ENCODE results near the gene RBBP8.

The RBBP8 gene

DNA sequence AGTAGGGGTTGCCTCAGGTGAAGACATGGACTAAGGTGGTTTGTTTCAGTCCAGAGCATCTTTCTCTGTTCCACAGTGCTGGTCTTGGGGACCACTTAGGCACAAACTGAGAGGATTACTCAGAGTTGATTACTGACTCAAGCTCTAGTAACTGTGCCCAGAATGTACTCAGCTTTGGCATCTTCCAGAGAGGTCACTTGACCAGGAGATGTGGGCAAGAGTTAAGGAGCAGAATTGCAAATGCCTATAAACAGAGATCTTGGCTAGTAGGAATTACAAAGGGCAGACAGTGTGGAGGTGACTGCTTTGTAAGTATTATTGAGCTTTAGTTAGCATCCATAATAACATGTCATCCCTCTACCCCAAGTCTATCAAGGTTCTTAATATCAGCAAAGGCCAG, 109.0 kb downstream of the RBBP8 start:
- TF ChIP-seq, protein P1, sequence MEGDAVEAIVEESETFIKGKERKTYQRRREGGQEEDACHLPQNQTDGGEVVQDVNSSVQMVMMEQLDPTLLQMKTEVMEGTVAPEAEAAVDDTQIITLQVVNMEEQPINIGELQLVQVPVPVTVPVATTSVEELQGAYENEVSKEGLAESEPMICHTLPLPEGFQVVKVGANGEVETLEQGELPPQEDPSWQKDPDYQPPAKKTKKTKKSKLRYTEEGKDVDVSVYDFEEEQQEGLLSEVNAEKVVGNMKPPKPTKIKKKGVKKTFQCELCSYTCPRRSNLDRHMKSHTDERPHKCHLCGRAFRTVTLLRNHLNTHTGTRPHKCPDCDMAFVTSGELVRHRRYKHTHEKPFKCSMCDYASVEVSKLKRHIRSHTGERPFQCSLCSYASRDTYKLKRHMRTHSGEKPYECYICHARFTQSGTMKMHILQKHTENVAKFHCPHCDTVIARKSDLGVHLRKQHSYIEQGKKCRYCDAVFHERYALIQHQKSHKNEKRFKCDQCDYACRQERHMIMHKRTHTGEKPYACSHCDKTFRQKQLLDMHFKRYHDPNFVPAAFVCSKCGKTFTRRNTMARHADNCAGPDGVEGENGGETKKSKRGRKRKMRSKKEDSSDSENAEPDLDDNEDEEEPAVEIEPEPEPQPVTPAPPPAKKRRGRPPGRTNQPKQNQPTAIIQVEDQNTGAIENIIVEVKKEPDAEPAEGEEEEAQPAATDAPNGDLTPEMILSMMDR (IDR thresholded peaks at IDR 0.05): no peak
- Histone ChIP-seq H3K4me3 (no peak overlapping the region), H3K27ac (no peak overlapping the region)
- DNase-seq (ENCODE audit: low spot score): no peak

DNA sequence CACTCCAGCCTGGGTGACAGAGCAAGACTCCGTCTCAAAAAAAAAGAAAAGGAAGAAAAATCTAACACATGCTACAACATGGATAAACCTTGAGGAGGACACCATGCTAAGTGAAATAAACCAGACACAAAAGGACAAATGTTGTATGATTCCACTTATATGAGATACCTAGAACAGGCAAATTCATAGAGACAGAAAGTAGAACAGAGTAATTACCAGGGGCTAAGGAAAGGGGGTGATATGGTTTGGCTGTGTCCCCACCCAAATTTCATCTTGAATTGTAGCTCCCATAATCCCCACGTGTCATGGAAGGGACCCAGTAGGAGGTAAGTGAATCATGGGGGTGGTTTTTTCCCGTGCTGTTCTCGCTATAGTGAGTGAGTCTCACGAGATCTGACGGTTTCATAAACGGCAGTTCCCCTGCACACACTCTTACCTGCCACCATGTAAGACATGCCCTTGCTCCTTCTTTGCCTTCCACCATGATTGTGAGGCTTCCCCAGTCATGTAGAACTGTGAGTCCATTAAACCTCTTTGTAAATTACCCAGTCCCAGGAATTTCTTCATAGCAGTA, 110.8 kb downstream of the RBBP8 start:
- Histone ChIP-seq H3K27ac (no peak overlapping the region), H3K4me3 (no peak overlapping the region)
- no peak for DNase-seq (ENCODE audit: low spot score)
- TF ChIP-seq, protein P1 (IDR thresholded peaks at IDR 0.05): no peak

DNA sequence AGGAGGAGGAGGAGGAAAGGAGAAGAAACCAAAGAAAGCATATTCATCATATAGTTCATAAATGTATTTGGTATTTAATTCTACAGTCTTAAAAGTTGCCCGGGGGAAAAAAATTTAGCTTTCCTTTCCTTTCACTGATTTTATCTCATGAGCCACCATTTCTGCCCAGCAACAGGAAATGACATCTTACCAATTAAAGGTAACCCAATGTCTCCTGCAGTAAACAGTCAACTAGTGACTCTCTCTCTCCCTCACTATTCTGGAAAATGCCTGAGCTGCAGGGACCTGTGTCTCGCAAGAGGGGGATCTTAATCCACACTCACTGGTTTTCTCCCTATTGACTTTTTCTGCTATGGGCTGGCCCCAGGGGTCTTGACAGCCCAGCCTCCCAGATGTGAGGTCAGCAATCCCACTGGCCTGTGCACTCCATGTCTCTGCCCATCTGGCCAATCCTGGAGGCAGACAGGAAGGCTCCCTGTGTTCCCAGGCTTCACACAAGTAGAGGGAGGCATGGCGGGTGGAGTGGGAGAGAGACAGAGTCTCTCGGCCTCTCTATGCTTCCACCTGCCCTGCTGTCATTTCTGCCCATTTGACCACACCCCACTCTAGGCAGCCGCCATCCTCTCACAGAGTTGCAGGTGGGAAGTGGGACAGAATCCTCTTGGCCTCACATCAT, 116.7 kb downstream of the RBBP8 start:
- Histone ChIP-seq H3K27ac (no peak overlapping the region), H3K4me3 (no peak overlapping the region)
- no peak for DNase-seq (ENCODE audit: low spot score)
- TF ChIP-seq, protein P1 (IDR thresholded peaks at IDR 0.05): no peak

DNA sequence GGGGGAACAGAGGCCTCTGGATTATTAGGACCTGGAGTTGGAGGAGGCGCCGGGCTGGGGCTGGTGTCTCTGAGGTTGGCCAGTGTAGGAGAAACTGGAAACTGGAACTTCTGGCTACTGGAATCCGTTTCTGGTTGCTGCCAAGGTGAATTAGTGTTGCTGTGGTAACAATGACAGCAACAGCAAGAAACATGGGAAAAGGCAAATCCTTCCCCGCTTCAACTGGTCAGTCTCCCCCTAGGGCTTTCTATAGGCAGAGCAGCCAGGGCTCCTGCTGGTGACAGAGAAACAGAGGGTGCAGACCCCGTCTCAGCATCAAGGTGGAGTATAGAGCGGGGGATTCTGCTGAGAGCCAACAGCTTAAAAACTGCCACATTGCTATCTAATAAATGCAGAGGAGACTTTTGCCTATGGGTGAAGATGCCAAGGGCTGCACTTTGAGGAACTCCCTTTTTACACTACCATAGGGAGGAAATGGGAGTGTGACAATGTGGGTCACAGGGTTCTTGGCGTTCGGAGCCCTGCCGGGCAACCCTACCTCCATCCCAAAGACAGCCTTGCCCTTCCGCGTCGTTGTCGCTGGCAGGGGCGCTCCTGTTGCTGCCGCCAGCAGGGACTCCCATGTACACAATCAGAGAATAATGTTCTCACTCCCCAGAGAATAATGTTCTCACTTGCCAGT, 120.8 kb downstream of the RBBP8 start:
- Histone ChIP-seq H3K27ac (no peak overlapping the region), H3K4me3 (no peak overlapping the region)
- no peak for DNase-seq (ENCODE audit: low spot score)
- TF ChIP-seq, protein P1 (IDR thresholded peaks at IDR 0.05): no peak

DNA sequence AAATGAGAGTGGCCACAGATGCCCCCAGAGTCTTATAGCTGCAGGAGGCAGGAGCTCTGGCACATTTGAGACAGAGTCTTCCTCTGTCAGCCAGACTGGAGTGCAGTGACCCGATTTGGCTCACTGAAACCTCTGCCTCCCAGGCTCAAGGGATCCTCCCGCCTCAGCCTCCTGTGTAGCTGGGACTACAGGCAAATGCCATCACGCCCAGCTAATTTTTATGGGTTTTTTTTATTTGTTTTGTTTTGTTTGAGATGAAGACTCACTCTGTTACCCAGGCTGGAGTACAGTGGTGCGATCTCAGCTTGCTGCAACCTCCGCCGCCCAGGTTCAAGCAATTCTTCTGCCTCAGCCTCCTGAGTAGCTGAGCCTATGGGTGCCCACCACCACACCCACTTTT, 121.4 kb downstream of the RBBP8 start:
- TF ChIP-seq, protein P1 (IDR thresholded peaks at IDR 0.05): no peak
- Histone ChIP-seq H3K4me3 (no peak overlapping the region), H3K27ac (no peak overlapping the region)
- DNase-seq (ENCODE audit: low spot score): no peak

DNA sequence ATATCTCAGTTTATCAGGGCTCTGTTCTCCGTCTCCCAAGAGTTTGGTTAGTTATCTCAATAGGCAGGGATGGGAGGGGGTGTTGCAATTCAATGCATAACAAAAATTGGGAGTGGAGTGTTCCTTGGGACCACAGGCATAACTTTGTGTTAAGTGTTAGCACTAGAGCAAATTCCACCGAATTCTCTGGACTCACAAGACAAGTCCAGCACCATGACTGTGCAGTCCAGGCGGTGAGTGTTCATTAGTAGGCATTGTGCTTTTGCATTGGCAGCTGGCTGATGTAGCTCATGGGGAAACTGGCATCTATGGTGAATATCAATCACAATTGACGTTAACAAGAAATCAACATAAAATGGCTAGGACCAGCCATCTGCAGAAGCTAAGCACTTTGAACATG, 123.2 kb downstream of the RBBP8 start:
- no peak overlapping the region for H3K4me3 ChIP-seq
- no peak overlapping the region for H3K27ac ChIP-seq
- no peak for DNase-seq (ENCODE audit: low spot score)
- TF ChIP-seq, protein P1 (IDR thresholded peaks at IDR 0.05): no peak

DNA sequence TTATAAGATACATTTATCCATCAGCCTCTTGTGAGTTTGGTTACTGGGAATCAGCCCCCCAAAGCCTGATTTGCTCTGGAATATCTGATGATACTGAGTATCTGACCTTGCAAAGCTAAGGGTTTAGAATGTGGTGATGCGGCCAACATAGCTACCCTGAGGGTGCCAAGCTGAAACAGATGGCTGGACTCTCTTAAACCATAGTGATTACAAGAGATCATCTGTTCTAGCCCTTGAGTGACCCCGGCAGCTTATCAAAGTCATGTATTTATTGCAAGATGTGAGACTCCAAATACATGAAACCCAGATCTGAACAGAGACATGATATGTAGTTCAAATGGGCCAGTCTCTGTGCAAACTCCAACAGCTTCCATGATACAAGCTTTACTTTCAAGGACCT, 124.0 kb downstream of the RBBP8 start:
- Histone ChIP-seq H3K4me3 (no peak overlapping the region), H3K27ac (no peak overlapping the region)
- no peak for DNase-seq (ENCODE audit: low spot score)
- TF ChIP-seq, protein P1 (IDR thresholded peaks at IDR 0.05): no peak
